Esophagus muscularis mucosa (tissue), 4 donors: ENCODE data around the gene CYP46A1. TPM values are rescaled to one million over a fixed set of nuclear protein-coding genes. Genes with fewer than 3 reads are reported as not detected.
"Not testable (repeated sequence)": the region's sequence is repeated elsewhere in the genome, so short reads cannot be mapped to it uniquely, and the experiment has no call there.

Experiments
- DNase-seq: peaks from one replicate; pipeline ENCODE4 v3.0.0-alpha.2; 2017; ENCODE audit errors: extremely low spot score
- H3K27ac ChIP-seq, 4 donors: fragments of 200-600 bp; sonication (generic); replicated peaks in 1 of 4; 1 replicate in 3 of 4; 2 replicates in 1 of 4; pipeline ENCODE4 v1.5.1; 2016 to 2019; ENCODE audit warnings: mild to moderate bottlenecking in 1 of 4
- H3K27me3 ChIP-seq, 4 donors: fragments of 200-600 bp; sonication (generic); one replicate each; pipeline versions ENCODE4 v1.5.1 to v1.6.0; 2016 to 2019
- H3K36me3 ChIP-seq, 4 donors: fragments of 200-600 bp; sonication (generic); one replicate each; pipeline ENCODE4 v1.5.1; 2016 to 2019
- H3K4me1 ChIP-seq, 4 donors: fragments of 200-600 bp; sonication (generic); one replicate each; pipeline ENCODE4 v1.5.1; 2016 to 2019
- H3K4me3 ChIP-seq, 4 donors: fragments of 200-600 bp; sonication (generic); 1 replicate in 2 of 4; 2 replicates in 2 of 4; pipeline ENCODE4 v1.5.1; 2016 to 2019; ENCODE audit warnings: mild to moderate bottlenecking in 4 of 4, moderate library complexity in 1 of 4
- H3K9me3 ChIP-seq, 4 donors: fragments of 200-600 bp; sonication (generic); 1 replicate in 3 of 4; 2 replicates in 1 of 4; pipeline ENCODE4 v1.5.1; 2016 to 2019
- EP300 ChIP-seq: sonication (generic); formaldehyde crosslinking; IDR thresholded peaks from one replicate; pipeline ENCODE4 v1.6.1; 2017; ENCODE audit warnings: antibody characterized with exemption
- POLR2A ChIP-seq: fragments of 450-650 bp; IDR thresholded peaks from one replicate; pipeline ENCODE4 v1.6.1; 2017; ENCODE audit warnings: antibody characterized with exemption, moderate library complexity, mild to moderate bottlenecking, low read depth
- POLR2AphosphoS5 ChIP-seq, 2 donors: sonication (generic); formaldehyde crosslinking; IDR thresholded peaks; one replicate each; pipeline ENCODE4 v1.6.1; 2017; ENCODE audit warnings: antibody characterized with exemption in 2 of 2
- WGBS: methylation state at CpG from one replicate; pipeline ENCODE4 v1.1.5; 2018; 5-methylcytosine and 5-hydroxymethylcytosine counted together
- intact Hi-C: fragments of 100-400 bp; cut with DNase I; formaldehyde crosslinking; loops from one replicate; pipeline ENCODE4 v1.15.1; 2023
- total RNA-seq, 4 donors: library from RNA; depleted of rRNA; stranded (reverse); fragments of >200 nt; gene quantifications; one replicate each; pipeline versions ENCODE4 v1.1.0 to v1.2.1, GENCODE V29; 2016
- TF ChIP-seq, protein P1 (sequence below), 3 experiments: fragments of 200-600 bp in 2 of 3; fragments of 450-650 bp in 1 of 3; sonication (generic) in 2 of 3; IDR thresholded peaks; one replicate each; pipeline ENCODE4 v1.5.1; 2017 to 2019; ENCODE audit warnings: antibody characterized with exemption in 3 of 3, mild to moderate bottlenecking in 2 of 3, moderate library complexity in 1 of 3

The CYP46A1 gene
- total RNA-seq, 4 donors from 2014 or later, result 1.2 to 2.5 (median 1.9) TPM

DNA sequence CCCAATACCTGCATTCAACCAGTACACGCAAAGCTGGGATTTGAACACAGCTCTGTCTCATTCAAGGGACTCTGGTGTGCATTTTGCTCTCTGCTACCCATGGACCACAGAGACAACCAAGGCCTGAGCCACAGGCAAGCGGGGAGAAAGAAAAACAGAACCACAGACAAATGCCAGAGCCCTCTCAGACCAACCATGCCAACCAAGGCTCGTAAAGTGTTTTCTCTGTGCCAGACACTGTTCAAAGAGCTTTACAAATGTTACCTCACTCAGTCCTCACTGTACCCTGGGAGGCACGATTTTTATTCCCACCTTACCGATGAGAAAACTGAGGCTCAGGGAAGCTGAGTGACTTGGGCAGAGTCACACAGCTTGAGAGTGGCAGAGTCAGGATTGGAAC, 76.7 kb downstream of the CYP46A1 start:
- 71% methylated on average over 5 of the region's 5 CpGs for WGBS
- peak overlapping the region; percentile 11 to 43 (median 33) for H3K27ac ChIP-seq
- no peaks in the 10 kb centered on the region for H3K9me3 ChIP-seq
- peaks cover 20 to 65% (median 46%) of the 10 kb centered on the region in 4 donors for H3K4me1 ChIP-seq
- H3K4me3 ChIP-seq, result no peak overlapping the region
- no peak for DNase-seq
- H3K36me3 ChIP-seq, result no peaks in the 10 kb centered on the region
- TF ChIP-seq POLR2AphosphoS5 (IDR thresholded peaks at IDR 0.05), result no peak
- no peak for TF ChIP-seq POLR2A
- TF ChIP-seq EP300, result no peak
- TF ChIP-seq, protein P1, sequence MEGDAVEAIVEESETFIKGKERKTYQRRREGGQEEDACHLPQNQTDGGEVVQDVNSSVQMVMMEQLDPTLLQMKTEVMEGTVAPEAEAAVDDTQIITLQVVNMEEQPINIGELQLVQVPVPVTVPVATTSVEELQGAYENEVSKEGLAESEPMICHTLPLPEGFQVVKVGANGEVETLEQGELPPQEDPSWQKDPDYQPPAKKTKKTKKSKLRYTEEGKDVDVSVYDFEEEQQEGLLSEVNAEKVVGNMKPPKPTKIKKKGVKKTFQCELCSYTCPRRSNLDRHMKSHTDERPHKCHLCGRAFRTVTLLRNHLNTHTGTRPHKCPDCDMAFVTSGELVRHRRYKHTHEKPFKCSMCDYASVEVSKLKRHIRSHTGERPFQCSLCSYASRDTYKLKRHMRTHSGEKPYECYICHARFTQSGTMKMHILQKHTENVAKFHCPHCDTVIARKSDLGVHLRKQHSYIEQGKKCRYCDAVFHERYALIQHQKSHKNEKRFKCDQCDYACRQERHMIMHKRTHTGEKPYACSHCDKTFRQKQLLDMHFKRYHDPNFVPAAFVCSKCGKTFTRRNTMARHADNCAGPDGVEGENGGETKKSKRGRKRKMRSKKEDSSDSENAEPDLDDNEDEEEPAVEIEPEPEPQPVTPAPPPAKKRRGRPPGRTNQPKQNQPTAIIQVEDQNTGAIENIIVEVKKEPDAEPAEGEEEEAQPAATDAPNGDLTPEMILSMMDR (IDR thresholded peaks at IDR 0.05), result no peak
- intact Hi-C loops, result no loop called here
- H3K27me3 ChIP-seq, result no peaks in the 10 kb centered on the region

DNA sequence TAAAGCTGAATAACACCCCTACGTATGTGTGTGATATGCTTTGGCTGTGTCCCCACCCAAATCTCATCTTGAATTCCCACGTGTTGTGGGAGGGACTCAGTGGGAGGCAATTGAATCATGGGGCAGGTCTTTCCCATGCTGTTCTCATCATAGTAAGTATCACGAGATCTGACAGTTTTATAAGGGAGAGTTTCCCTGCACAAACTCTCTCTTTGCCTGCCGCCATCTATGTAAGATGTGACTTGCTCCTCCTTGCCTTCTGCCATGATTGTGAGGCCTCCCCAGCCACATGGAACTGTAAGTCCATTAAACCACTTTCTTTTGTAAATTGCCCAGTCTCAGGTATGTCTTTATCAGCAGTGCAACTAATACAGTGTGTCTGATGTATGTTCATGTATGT, 78.8 kb downstream of the CYP46A1 start:
- H3K4me3 ChIP-seq, H3K27ac ChIP-seq, DNase-seq, intact Hi-C loops, H3K36me3 ChIP-seq, H3K27me3 ChIP-seq, H3K9me3 ChIP-seq: not testable (repeated sequence)
- peaks cover 25 to 63% (median 50%) of the 10 kb centered on the region in 4 donors for H3K4me1 ChIP-seq
- 85% methylated on average over 4 of the region's 4 CpGs for WGBS

DNA sequence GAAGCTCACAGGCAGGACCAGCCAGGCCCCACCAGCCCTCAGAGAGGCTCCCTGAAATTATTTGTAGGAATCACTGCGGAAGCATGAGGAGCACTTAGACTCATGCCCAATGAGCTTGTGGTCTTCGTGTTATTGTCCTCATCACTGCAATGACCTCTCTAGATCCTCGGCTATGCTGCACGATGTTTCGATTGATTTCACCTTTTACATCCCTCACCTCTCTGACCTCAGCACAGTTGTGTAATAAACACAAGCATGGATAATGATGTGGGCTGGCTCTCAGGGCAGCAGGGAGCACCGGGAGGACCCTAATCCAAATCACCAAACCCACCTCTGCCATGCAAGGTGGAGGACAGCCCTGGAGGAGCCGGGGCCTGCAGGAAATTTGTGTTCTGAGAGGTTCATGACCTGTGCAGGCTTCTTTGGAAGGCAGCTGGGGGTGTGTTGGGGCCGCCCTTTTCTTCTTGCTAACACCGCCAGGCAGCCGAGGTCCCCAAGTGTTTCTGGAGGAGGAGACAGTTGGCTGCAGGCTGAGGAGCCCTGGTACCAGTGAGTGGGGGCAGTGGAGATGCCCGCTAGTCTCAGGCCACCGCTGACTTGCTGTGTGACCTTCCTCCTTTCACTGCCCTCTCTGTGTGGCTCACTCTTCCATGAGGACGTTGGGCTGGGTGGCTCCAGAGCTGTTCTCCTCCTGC, 79.6 kb downstream of the CYP46A1 start:
- no peaks in the 10 kb centered on the region for H3K27me3 ChIP-seq
- WGBS, result 88% methylated on average over 10 of the region's 13 CpGs
- DNase-seq, result no peak
- H3K9me3 ChIP-seq, result no peaks in the 10 kb centered on the region
- no peak overlapping the region for H3K4me3 ChIP-seq
- no peaks in the 10 kb centered on the region for H3K36me3 ChIP-seq
- intact Hi-C loops, result no loop called here
- H3K4me1 ChIP-seq, result peaks cover 18 to 63% (median 50%) of the 10 kb centered on the region in 4 donors
- TF ChIP-seq POLR2A (no peak), POLR2AphosphoS5 (IDR thresholded peaks at IDR 0.05) (no peak), EP300 (no peak)
- TF ChIP-seq, protein P1 (IDR thresholded peaks at IDR 0.05), result no peak
- no peak overlapping the region for H3K27ac ChIP-seq

DNA sequence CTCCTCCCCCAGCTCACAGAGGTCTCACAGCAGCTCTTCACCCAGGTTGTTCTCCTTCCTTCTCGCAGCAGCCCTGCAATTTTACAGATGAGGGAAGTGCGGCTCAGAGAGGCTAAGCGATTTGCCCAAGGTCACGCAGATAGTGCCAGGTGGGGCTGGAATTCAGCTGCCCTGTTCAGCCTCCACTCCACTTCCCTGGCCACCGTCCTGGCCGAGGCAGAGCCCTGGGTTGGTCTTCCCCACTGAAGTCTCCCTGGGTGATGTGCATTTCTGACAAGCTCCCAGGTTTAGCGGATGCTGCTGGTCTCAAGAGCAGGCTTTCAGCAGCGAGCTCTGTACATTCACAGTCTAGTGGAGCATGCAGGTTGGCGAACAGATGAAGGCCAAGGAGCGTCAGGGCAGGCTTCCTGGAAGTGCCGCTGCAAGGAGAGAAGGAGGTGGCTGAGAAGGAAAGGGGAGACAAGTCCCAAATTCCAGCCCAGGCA, 80.2 kb downstream of the CYP46A1 start:
- WGBS, result 83% methylated on average over 11 of the region's 11 CpGs
- no peak overlapping the region for H3K27ac ChIP-seq

DNA sequence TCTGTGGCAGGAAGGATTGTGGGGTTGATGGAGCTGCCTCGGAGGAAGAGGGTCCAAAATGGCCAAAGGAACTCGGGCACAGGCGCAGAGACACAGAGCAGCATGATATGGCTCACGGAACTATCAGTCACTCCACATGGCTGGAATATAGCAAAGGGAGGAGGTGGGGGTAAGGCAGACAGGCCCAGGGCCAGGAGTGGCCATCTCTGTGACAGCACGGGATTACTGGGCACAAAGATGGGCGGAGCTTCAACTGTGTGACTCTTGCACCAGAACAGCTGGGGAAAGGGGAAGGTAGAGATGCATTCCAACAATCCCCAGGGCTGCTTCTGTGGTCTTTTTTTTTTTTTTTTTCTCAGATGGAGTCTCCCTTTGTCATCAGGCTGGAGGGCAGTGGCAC, 84.3 kb downstream of the CYP46A1 start:
- H3K4me1 ChIP-seq, result peaks cover 16 to 54% (median 45%) of the 10 kb centered on the region in 4 donors
- H3K4me3 ChIP-seq, result no peak overlapping the region
- no peaks in the 10 kb centered on the region for H3K27me3 ChIP-seq
- no peaks in the 10 kb centered on the region for H3K9me3 ChIP-seq
- no peak for DNase-seq
- TF ChIP-seq, protein P1 (IDR thresholded peaks at IDR 0.05), result no peak
- intact Hi-C loops, result no loop called here
- 88% methylated on average over 6 of the region's 6 CpGs for WGBS
- H3K36me3 ChIP-seq, result no peaks in the 10 kb centered on the region
- peak overlapping the region; percentile 67 to 84 (median 80) for H3K27ac ChIP-seq

More for the DNA sequence above, 80.2 kb downstream of the CYP46A1 start:
- Histone ChIP-seq H3K4me3 (no peak overlapping the region), H3K4me1 (peaks cover 15 to 62% (median 47%) of the 10 kb centered on the region in 4 donors), H3K36me3 (no peaks in the 10 kb centered on the region), H3K27me3 (no peaks in the 10 kb centered on the region), H3K9me3 (no peaks in the 10 kb centered on the region)
- DNase-seq, result no peak
- TF ChIP-seq EP300 (no peak), POLR2A (no peak), POLR2AphosphoS5 (IDR thresholded peaks at IDR 0.05) (no peak)
- TF ChIP-seq, protein P1 (IDR thresholded peaks at IDR 0.05), result no peak
- intact Hi-C loops, result no loop called here
